ENCODE measurements around the gene GPR39.

GPR39 gene

GRCh38 chr2:132419941-132420340 lies 3.3 kb downstream of the GPR39 start:
- TF ChIP-seq POLR2A (IDR thresholded peaks at IDR 0.05; ENCODE audit: low read depth, low read length) = no peak
- DNase-seq (ENCODE audit: insufficient read length, low spot score) (no peak), FAIRE-seq (no peak)

- no peak for DNase-seq (ENCODE audit: insufficient read length, low spot score)
- no peak for FAIRE-seq
- no peak for TF ChIP-seq POLR2A (IDR thresholded peaks at IDR 0.05; ENCODE audit: low read depth, low read length)
Observed at GRCh38 chr2:132420816-132421805, 4.5 kb downstream of the GPR39 start.

- no peak for FAIRE-seq
- DNase-seq (ENCODE audit: insufficient read length, low spot score) = no peak
- no peak for TF ChIP-seq POLR2A (IDR thresholded peaks at IDR 0.05; ENCODE audit: low read depth, low read length)
Observed at GRCh38 chr2:132422736-132423135, 6.1 kb downstream of the GPR39 start.

GRCh38 chr2:132424526-132425121 lies 8.0 kb downstream of the GPR39 start:
- no peak for DNase-seq (ENCODE audit: insufficient read length, low spot score)

GRCh38 chr2:132426033-132426432 lies 9.4 kb downstream of the GPR39 start:
- no peak for TF ChIP-seq POLR2A (IDR thresholded peaks at IDR 0.05; ENCODE audit: low read depth, low read length)
- DNase-seq (ENCODE audit: insufficient read length, low spot score) (no peak), FAIRE-seq (no peak)

More at GRCh38 chr2:132424526-132425121, 8.0 kb downstream of the GPR39 start:
- no peak for TF ChIP-seq POLR2A (IDR thresholded peaks at IDR 0.05; ENCODE audit: low read depth, low read length)
- FAIRE-seq = no peak

- DNase-seq (ENCODE audit: insufficient read length, low spot score) (no peak), FAIRE-seq (no peak)
- TF ChIP-seq POLR2A (IDR thresholded peaks at IDR 0.05; ENCODE audit: low read depth, low read length) = no peak
Observed at GRCh38 chr2:132426656-132427055, 10.1 kb downstream of the GPR39 start.

GRCh38 chr2:132429351-132429750 lies 12.7 kb downstream of the GPR39 start:
- DNase-seq (ENCODE audit: insufficient read length, low spot score) = no peak
- TF ChIP-seq POLR2A (IDR thresholded peaks at IDR 0.05; ENCODE audit: low read depth, low read length) = no peak
- FAIRE-seq = no peak

GRCh38 chr2:132429941-132430573 lies 13.5 kb downstream of the GPR39 start:
- no peak for FAIRE-seq
- DNase-seq (ENCODE audit: insufficient read length, low spot score) = no peak

GRCh38 chr2:132430895-132431294 lies 14.3 kb downstream of the GPR39 start:
- TF ChIP-seq POLR2A (IDR thresholded peaks at IDR 0.05; ENCODE audit: low read depth, low read length) = no peak
- FAIRE-seq (no peak), DNase-seq (ENCODE audit: insufficient read length, low spot score) (no peak)

More at GRCh38 chr2:132429941-132430573, 13.5 kb downstream of the GPR39 start:
- TF ChIP-seq POLR2A (IDR thresholded peaks at IDR 0.05; ENCODE audit: low read depth, low read length) = no peak

GRCh38 chr2:132437852-132438669 lies 21.5 kb downstream of the GPR39 start:
- FAIRE-seq = no peak
- no peak for TF ChIP-seq POLR2A (IDR thresholded peaks at IDR 0.05; ENCODE audit: low read depth, low read length)
- no peak for DNase-seq (ENCODE audit: insufficient read length, low spot score)

GRCh38 chr2:132438691-132439090 lies 22.1 kb downstream of the GPR39 start:
- DNase-seq (ENCODE audit: insufficient read length, low spot score) (peak; percentile 71), FAIRE-seq (peak; percentile 95)
- TF ChIP-seq POLR2A (IDR thresholded peaks at IDR 0.05; ENCODE audit: low read depth, low read length) = no peak

- no peak for TF ChIP-seq POLR2A (IDR thresholded peaks at IDR 0.05; ENCODE audit: low read depth, low read length)
- no peak for DNase-seq (ENCODE audit: insufficient read length, low spot score)
- FAIRE-seq = peak; percentile 65
Observed at GRCh38 chr2:132439703-132440398, 23.2 kb downstream of the GPR39 start.

GRCh38 chr2:132441051-132441450 lies 24.4 kb downstream of the GPR39 start:
- DNase-seq (ENCODE audit: insufficient read length, low spot score) = no peak
- FAIRE-seq = no peak
- no peak for TF ChIP-seq POLR2A (IDR thresholded peaks at IDR 0.05; ENCODE audit: low read depth, low read length)

Measured in H54 (cell line).